ENCODE measurements around the gene DUSP6. TPM values are rescaled to one million over a fixed set of nuclear protein-coding genes. Genes with fewer than 3 reads are reported as not detected.

Gene DUSP6
- total RNA-seq, 1 experiment from 2014 or later, result 135 TPM

DNA sequence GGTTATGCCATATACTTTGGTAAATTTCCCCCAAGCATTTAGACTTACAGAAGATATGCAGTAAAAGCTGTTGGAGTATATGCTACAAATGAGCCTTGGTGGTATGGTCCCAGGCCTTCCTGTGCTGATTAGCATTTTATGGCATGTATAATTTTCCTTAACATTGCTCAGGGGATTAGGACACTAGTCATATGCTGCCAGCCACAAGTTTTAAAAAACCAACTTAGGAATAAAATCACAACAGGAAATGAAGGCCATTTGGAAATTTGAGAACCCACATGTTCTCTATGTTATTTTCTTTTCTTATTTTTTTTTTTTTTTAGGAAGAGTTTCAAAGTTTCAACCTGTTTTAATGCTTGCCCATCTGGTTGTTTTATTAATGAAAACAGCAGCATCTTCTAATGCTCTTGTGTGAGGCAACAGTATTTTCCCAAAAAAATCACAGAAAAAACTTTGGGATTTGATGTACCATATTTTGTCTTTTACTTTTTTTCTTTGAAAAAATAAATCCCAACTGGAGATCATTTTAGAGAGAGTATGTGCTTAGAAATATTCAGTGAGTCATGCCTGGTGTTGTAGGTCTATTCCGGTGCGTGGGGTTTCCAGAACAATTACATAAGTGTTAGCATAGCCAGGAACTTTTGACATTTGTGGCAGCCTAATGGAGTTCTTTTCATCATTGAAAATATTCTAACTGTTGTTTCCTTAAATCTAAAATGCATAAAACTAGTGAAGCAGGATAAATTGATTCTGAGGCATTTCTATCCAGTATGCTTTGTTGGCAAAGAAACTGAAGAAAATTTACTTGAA, 21.7 kb upstream of the DUSP6 start:
- no peak for DNase-seq (ENCODE audit: low spot score)

DNA sequence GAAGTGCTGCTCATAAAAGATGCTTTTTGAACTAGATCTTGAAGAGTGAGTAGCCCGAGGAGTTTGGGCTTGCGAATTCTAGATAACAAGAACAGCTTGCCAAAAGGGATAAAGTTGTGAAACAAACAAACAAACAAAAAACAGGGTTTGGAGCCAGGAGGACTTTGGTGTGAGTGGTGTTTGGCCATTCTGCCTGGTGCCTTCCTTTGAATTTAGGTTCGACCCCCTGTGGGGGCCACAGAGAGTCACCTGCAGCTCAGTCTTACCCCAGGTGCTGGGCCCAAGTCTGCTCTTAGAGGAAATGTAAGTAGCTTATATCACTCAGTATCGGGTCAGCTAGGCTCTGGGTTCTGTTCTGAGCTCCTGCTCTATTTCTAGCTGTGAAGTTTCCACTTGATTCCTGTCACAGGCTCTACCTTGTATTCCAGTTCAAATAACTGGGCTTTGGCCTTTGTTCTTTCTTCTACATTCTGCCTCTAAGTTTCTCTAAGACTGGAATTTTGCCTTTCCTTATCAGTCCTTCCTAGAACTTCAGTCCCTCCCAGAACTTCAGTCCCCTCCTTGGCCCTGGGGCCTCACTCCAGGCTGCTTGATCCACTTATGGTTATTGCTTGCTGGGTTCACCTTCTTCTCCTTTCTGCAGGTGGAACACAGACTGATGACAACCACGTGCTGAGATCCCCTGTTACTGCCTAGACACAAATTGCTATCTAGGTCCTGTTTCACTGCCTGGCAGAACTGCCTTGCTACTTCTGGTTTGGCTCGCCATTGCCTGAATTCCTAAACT, 20.5 kb upstream of the DUSP6 start:
- DNase-seq (ENCODE audit: low spot score), result no peak

- DNase-seq (ENCODE audit: low spot score), result no peak
Measured at GRCh38 chr12:89370850-89371249, 18.5 kb upstream of the DUSP6 start.

GRCh38 chr12:89370421-89370831, 18.1 kb upstream of the DUSP6 start:
- no peak for DNase-seq (ENCODE audit: low spot score)

DNA sequence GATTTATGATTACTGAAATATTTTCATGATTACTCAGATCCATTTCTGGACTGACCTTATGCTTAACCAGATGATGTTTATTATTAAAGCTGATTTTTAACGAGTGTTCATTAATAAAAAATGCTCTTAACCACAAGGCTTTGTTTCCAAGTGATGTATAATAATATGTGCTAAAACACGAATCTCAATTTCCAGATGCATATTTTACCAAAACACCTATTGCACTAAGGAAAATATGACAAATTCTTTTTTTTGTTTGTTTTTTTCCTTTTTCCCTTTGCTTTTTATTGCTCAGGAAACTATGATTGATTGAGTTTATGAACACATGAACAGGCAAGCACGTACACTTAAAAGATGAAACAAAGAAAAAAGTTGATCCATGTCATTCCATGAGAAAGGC, 16.9 kb upstream of the DUSP6 start:
- DNase-seq (ENCODE audit: low spot score), result no peak

- DNase-seq (ENCODE audit: low spot score), result no peak
Measured at GRCh38 chr12:89368391-89368790, 16.1 kb upstream of the DUSP6 start.

- no peak for DNase-seq (ENCODE audit: low spot score)
Measured at GRCh38 chr12:89366676-89367364, 14.5 kb upstream of the DUSP6 start.

DNA sequence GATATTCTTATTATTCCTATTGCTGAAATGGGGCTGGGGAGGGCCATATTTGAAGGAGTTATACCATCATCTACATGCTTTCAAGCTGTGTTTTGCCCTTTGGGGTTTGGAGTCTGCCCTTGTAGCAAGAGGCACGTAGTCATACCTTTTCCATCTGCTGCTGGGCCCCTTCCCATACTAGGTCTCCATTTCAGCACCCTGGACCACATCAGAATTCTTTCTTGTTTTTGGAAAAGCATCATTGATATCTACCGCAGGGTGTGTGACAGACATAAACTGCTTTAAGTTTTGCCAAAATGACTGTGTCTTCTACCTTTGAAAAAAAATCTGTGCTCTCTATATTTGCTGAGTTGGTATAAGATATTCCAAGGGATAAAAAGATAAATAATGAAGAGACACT, 12.3 kb upstream of the DUSP6 start:
- no peak for DNase-seq (ENCODE audit: low spot score)

DNA sequence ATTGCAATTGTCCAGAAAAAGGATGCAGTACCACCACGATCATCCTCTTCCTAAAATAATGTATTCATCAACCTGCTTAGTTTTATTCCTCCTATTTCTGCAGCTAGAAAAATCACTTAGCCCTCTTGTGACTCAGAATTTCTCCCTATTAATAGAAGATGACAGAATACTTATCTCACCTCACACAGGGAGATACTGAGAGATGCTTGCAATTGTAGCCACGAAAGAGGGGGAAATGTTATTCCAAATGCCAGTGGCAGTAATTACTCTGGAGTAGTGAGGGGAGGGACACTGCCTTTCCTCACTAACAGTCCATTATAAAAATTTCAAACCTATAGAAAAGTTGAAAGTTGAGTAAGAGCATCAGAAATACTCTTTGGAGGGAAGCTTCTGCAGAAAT, 11.8 kb upstream of the DUSP6 start:
- no peak for DNase-seq (ENCODE audit: low spot score)

DNA sequence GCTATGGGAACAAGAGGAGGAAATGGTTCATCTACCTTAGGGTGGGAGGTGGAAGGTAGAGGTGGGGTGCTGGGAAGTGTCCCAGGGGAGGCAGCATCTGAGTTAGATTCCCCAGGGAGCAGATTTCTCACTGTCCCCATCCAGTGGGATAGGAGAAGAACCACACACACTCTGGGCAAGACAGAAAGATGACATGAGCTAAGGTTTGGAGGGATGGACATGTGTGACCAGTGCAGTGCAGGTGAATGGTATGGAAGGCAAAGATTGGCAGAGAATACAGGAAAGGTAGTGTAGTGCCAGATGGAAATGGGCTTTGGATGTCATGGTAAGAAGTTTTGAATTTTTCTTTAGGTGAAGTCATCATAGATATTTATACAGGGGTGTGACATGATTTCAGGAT, 11.3 kb upstream of the DUSP6 start:
- no peak for DNase-seq (ENCODE audit: low spot score)

DNA sequence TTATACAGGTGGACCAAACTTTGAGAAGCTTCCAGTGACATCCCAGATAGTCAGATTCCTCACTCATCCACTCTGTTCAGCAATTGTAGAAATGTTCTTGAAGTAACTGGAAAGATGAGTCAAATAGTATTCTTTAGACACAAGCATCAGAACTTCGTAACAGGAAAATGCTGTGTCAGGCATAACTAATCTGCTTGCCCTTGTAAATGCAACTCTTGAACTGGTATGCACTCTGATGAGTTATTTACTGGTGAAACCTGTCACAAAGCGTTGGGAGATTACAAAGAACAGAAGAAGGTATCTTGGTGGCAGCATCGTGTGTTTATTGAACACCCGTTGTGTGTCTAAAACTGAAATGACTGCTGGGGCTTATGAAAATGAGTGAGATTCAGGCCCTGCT, 10.8 kb upstream of the DUSP6 start:
- DNase-seq (ENCODE audit: low spot score), result no peak

- DNase-seq (ENCODE audit: low spot score), result no peak
Measured at GRCh38 chr12:89359615-89360014, 7.3 kb upstream of the DUSP6 start.

DNA sequence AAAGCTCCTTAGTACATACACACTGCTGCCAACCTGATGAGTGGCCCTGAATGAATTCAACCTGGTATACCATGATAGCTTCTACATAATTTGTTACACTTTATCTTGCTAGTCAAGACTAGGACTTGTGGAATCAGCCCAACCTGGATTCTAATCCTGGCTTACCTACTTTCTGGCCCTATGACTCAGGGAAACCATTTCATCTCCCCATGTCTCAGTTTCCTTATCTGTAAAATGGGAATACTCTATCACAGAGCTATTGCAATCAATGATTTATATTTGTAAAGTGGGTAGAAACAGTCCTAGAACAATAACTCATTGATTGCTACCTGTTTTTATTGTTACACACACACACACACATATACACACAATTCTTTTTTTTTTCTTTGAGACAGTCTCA, 6.5 kb upstream of the DUSP6 start:
- no peak for DNase-seq (ENCODE audit: low spot score)

GRCh38 chr12:89357297-89357730, 5.0 kb upstream of the DUSP6 start:
- DNase-seq (ENCODE audit: low spot score), result no peak

GRCh38 chr12:89356069-89356665, 3.9 kb upstream of the DUSP6 start:
- DNase-seq (ENCODE audit: low spot score), result no peak

DNA sequence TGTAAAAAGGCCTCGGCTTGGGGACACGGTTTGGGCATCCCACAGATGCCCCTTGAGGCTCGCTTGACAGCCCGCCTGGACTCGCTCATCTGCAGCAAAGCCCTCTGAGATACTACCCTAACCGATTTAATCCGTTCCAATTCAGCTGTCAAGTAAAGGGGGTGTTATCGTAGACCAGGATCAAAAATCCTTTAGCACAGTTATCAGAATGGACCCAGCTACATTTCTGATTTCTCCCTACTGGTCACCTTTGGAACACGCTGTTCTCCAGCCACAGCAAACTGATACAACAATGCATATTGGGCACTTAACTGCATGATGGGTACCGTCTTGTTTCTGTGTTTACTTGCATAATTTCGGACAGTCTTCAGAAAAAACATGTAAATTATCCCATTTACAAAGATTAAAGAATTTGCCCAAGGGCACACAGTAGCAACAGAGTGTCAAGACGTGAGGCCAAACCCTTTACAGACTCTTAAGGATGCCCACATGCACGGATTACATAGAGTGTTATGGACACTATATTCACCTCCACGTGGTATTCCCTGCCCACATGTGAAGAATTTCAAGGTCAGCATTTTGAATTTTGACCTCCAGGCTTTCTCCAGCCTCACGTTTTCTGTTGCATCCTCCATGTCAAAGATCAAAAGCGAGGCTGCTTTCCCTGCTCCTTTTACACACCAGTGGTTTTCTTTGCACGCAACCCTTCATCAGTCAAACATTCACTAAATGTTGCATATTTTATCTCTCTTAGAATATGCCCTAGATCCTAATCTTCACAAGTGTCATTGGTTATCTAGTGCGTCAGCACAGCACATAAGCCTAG, 3.2 kb upstream of the DUSP6 start:
- DNase-seq (ENCODE audit: low spot score), result no peak

- DNase-seq (ENCODE audit: low spot score), result peak; percentile 67
Measured at GRCh38 chr12:89354612-89355067, 2.3 kb upstream of the DUSP6 start.

DNA sequence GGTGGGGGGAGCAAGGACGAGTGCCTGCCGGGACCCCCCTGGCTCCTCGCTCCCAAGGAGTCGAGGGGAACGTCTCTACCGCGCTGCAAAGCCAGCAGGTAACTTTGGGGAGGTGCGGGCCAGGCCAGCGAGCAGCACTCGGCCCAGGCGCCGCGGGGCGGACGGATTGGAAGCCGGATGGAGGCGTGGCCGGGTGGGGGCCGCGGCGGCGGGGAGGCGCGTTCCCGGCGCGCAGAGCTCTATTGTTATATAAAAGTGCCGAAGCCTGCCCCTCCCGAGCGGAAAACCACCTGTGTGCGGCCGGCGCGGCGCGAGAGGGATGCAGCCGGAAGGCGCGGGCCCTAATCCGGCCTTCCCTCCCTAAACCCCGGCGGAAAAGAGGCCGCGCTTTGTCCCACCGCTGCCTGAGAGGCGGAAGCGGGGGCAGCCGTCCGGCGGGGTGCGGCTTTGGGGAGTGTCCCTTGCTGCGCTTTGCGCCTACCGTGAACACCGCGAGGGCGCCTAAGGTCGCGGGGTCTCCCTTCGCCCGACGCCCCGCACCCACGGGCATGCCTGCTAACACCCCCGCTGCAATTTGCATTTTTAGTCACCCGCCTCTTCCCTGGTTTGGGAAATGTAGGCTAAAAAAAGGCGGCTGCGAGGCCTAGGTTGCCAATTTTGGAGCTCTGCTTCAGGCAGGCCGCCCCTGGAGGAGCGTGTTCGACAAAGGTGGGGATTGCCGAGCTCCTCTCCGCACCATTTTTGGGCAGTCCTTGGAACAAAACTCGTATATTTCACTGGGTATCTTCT, 1.7 kb upstream of the DUSP6 start:
- DNase-seq (ENCODE audit: low spot score), result peak; percentile 88

- peak; percentile 82 for DNase-seq (ENCODE audit: low spot score)
Measured at GRCh38 chr12:89353188-89353822, 1.0 kb upstream of the DUSP6 start.

GRCh38 chr12:89352242-89352491, 134 bp downstream of the DUSP6 start:
- DNase-seq (ENCODE audit: low spot score), result no peak

Measured in HT-29 (cell line).